DMS153 treated with DMSO at 0.1 percent for 48 hours (cell line): ENCODE results near the gene CDK5RAP1.
"Not testable (repeated sequence)": the region's sequence is repeated elsewhere in the genome, so short reads cannot be mapped to it uniquely, and the experiment has no call there.

Experiments
- DNase-seq: peaks from one replicate; lab custom pipeline; 2025; ENCODE audit not compliant: unreplicated experiment; lab: John Stamatoyannopoulos, UW

The CDK5RAP1 gene

GRCh38 chr20:33401184-33401920 lies at the start of gene CDK5RAP1:
TSS of gene CDK5RAP1 (minus strand) at chr20:33401519. CDS start at chr20:33397064, 4,455 bp downstream.
- DNase-seq, result peak; percentile 46

- DNase-seq, result no peak
Measured at GRCh38 chr20:33450867-33451266, 49.5 kb upstream of the CDK5RAP1 start.

DNA sequence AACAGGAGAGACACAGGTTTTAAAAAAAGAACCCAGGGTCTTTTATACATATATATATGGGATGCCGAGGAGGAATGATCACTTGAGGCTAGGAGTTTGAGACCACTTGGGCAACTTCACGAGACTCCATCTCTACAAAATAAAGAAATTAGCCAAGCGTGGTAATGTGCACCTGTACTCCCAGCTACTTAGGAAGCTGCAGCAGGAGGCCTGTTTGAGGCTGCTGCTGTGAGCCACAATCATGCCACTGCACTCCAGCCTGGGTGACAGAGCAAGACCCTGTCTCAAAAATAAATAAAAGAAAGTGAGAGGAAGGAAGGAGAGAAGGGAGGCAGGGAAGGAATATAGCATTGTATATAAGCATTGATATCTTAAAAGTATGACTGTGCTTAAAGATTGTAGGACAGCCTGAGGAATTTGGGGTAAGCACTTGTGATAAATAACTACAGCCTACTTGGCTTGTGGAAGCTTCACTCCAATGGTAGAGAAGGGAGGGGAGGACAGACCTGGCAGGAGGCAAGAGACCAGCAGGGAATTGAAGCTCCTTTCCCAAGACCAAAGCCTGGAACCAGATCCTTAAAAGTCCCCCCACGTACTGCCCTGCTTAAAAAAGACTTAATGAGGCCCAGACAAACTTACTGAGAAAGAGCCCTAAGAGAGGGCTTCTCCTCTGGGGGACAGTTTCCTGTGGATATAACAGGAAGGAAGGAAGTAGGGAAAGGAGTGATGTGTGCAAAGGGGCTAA lies 44.7 kb upstream of the CDK5RAP1 start:
- DNase-seq, result no peak

GRCh38 chr20:33444797-33445560 lies 43.7 kb upstream of the CDK5RAP1 start:
- no peak for DNase-seq

GRCh38 chr20:33443512-33444239 lies 42.4 kb upstream of the CDK5RAP1 start, which contains the start of gene SNTA1:
TSS of gene SNTA1 (minus strand) at chr20:33443763. CDS start at chr20:33443620, 143 bp downstream.
- peak; percentile 60 for DNase-seq

- no peak for DNase-seq
Measured at GRCh38 chr20:33443006-33443511, 41.7 kb upstream of the CDK5RAP1 start.

- no peak for DNase-seq
Measured at GRCh38 chr20:33442136-33443005, 41.1 kb upstream of the CDK5RAP1 start.

DNA sequence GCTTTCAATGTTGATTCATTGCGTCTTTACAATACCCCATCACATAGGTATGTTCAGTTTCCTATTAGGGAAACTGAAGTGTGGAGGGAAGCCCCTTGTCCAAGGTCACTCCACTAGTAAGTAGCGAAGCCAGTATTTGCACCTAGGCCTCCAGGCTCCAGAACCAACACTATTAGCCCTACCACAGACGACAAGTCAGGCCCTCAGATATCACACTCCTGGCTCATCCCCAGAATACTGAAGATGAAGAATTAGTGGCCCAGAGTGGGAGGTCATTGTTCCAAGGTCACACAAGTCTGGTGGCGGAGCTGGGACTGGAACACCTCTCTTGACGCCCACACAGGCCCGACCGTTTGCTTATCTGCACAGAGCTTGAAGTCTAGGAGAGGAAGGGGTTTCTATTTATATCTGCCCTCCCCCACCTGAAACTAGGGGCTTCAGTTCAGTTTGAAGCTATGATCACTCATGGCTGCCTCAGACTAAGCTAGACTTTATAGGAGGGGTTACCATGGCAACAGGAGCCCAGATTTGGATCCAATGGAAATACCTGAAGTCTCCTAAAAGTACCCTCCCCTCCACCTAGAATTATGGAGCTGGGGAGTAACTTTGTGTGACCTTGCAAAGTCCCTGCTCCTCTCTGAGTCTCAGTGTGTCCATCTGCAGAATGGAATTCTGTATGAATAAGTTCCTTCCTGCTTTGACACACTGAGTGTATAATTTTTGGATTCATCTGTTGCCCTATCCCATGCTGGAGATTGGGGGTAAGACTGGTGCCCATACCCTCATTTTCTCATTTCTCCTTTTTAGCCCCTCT lies 40.0 kb upstream of the CDK5RAP1 start:
- no peak for DNase-seq

DNA sequence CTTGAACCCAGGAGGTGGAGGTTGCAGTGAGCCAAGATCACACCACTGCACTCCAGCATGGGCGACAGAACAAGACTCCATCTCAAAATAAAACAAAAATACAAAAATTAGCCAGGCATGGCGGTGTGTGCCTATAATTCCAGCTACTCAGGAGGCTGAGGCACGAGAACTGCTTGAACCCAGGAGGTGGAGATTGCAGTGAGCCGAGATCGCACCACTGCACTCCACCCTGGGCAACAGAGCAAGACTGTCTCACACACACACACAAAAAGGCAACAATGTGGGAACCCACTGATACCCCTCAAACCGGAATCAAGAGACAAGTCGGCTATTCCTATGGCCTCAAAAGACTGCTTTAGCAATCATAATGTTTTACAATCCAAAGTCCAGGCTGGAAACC lies 39.2 kb upstream of the CDK5RAP1 start:
- not testable (repeated sequence) for DNase-seq

DNA sequence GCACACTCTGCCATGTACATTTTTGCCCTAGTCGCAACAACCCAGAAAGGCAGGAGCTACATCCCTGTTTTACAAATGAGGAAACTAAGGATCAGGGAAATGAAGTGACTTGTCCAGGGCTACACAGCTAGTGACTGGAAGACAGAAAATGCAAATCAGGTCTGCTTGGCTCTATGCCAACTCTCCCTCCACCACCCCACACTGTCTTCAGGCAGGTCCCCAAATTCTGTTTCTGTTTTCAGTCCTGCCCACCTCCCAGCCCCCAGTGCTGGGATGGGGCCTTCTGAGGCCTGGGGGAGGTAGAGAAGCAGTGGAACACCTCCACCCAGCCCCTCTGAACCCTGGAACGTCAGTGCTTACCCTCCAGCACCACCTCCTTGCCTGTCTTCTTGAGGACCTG lies 37.2 kb upstream of the CDK5RAP1 start:
- no peak for DNase-seq

DNA sequence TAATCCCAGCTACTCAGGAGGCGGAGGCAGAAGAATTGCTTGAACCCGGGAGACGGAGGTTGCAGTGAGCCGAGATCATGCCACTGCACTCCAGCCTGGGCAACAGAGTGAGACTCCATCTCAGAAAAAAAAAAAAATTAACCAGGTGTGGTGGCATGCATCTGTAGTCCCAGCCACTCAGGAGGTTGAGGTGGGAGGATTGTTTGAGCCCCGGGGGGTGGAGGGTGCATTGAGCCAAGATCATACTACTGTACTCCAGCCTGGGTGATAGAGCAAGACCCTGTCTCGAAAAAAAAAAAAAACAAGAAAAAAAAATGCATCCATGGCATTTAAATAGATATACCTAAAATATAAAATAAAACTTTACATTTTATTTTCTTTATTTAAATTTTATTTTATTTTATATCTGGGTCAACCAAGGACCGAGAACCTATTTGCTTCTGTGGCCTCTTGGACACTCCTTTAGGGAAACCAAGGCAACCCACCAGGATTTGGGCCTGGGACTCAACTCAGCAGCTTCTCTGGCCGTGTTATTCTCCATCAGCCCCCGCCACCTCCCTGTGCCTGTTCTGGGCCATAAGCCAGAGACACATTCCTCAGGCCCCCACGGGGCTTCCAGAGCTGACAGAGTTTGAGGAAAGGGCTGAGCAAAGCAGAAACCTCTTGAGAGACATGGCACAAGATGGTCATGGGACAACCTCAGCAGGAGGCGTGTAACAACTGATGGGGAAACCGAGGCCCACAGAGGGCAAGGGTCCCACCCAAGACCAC lies 36.0 kb upstream of the CDK5RAP1 start:
- no peak for DNase-seq

DNA sequence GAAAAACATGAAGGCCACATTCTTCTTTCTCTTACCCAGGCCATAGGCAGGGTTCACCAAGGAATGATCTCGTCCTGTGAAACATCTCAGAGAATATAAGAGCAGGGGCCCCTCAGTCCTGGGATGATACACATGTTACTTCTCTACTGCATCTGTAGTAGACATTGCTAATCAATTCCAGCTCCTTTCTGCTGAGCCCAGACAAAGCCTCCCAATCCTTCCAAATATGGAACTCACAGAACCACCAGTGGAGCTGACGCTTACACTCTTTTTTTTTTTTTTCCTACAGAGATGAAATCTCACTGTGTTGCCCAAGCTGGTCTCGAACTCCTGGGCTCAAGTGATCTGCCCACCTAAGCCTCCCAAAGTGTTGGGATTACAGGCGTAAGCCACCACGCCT lies 33.1 kb upstream of the CDK5RAP1 start:
- DNase-seq, result no peak

DNA sequence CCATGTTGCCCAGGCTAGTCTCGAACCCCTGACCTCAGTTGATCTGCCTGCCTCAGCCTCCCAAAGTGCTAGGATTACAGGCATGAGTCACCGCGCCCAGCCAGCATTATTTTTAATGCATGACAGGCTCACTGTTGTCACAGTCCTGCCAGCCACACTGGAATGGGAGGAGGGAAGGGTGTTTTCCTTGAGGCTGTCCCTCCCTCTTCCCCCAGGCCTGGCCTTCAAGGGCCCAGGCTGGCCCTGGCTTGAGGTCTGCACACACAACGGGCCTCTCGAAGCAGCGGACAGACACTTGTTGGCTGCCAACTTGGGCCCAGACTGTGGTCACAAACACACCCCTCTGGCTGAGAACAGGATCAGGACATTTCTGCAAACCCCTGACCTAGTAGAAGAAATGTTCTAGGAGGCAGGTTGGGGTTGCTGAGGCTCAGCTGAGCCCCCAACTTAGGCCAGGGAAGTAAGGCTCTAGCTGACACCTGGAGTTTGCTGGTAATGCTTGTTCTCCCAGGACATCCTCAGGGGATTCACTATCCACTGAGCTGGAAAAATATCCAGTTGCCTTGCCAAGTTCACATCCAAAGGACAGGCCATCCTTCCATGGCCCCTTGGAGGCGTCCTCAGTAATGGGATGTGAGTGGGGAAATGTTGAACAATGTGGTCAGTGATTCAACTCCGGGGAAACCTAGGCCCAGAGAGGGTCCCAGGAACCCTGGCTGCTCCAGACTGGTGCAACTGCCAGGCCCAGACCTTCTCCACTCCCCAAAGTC lies 32.3 kb upstream of the CDK5RAP1 start:
- no peak for DNase-seq

- DNase-seq, result no peak
Measured at GRCh38 chr20:33431797-33432381, 30.6 kb upstream of the CDK5RAP1 start.

- DNase-seq, result not testable (repeated sequence)
Measured at GRCh38 chr20:33423875-33424274, 22.6 kb upstream of the CDK5RAP1 start.

- no peak for DNase-seq
Measured at GRCh38 chr20:33423141-33423834, 22.0 kb upstream of the CDK5RAP1 start.
